Measurements from ENCODE around the gene SCYGR1.

DNA sequence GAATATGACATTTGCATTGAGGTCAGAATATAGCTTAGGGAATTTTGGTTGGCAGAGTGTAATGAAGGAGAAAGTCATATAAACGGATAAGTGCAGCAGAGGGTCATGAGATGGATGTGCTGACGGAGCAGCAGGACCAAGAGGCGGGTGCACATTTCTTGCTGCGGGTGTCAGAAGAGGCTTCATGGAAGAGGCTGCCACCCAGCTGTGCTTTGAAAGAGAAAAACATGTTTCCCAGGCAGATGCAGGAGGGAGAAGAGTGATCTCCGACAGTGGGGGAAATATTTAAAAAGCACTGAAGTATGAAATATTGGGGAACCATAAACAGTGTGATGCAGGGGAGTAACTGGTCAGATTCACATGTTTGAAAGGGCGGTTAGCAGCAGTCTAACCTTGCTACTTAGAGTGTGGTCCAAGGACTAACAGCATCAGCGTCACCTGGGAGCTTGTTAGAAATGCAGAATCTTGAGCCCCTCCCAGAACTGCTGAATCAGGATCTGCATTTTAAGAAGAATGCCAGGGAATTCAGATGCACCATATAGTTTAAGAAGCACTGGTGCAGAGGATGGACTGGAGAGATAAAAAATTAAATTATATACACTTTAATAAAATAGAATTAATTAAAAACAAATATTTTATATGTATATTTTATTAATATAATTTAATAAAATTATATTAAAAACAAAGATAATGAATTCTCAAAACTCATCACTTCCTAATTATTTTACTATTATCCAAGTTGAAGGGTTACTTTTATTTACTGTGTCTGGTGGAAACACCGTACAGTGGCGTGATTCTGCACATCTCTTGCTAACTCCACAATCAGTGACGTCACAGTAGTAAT lies 36.1 kb upstream of the SCYGR1 start:
- TF ChIP-seq, protein P1, sequence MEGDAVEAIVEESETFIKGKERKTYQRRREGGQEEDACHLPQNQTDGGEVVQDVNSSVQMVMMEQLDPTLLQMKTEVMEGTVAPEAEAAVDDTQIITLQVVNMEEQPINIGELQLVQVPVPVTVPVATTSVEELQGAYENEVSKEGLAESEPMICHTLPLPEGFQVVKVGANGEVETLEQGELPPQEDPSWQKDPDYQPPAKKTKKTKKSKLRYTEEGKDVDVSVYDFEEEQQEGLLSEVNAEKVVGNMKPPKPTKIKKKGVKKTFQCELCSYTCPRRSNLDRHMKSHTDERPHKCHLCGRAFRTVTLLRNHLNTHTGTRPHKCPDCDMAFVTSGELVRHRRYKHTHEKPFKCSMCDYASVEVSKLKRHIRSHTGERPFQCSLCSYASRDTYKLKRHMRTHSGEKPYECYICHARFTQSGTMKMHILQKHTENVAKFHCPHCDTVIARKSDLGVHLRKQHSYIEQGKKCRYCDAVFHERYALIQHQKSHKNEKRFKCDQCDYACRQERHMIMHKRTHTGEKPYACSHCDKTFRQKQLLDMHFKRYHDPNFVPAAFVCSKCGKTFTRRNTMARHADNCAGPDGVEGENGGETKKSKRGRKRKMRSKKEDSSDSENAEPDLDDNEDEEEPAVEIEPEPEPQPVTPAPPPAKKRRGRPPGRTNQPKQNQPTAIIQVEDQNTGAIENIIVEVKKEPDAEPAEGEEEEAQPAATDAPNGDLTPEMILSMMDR (conservative IDR thresholded peaks at IDR 0.05; ENCODE audit: low read length) = no peak
- TF ChIP-seq EZH2phosphoT487 (IDR thresholded peaks at IDR 0.05; ENCODE audit: borderline replicate concordance) = no peak

Data from Loucy (cell line).